IPS DF 4.7 (cell line): ENCODE results near the gene ZNF415.
"Not testable (repeated sequence)": the region's sequence is repeated elsewhere in the genome, so short reads cannot be mapped to it uniquely, and the experiment has no call there.

Source experiments
- DNase-seq: peaks from one replicate; pipeline ENCODE4 v3.0.0-alpha.2; 2013; ENCODE audit warnings: low spot score; ENCODE audit errors: extremely low read depth

Gene ZNF415

DNA sequence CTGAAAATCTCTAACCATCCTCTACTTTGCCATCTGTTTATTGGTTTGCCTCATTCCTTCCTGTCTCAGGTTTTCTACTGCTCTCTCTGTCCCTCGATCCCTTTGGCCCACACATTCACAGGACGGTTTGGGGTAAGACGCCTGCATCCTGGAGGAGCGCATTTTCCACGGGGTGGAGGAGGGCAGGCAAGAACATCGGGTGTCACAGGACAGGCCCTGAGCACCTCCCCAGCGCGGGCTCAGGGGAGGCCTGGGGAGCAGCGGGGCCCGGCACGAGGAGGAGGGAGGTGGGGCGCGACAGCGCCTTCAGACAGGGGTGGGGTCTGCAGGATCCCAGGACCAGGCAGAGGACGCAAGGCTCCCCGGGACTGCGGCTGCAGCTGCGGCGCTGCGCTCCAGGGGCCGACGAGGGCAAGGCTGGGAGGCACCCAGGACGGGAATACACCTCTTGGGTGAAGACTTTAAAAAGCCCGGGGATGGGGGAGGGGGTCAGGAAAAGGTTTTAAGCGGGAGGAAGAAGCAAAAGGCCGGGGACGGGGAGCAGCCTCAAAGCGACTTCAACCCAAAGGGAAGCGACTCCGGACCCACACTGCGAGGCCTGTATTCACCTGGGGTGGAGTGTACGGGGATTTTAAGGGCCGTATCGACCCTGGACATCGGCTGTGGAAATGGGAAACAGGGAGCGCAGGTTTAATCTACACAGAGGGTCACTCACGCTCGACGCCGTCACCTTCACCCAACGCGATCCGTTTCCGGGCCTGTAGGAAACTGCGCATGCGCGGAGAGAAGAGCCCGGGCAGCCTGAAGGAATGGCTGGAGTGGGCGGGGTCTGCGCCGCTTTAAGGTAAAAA lies at the start of gene ZNF415:
Gene ZNF415, minus strand, starts transcription at position 770 of the 851 bp plus-strand sequence. CDS start 10,234 bp downstream, outside the sequence.
- DNase-seq, result no peak

GRCh38 chr19:53182202-53182601 lies 49.5 kb upstream of the ZNF415 start:
- no peak for DNase-seq

- no peak for DNase-seq
These were observed 45.3 kb upstream of the ZNF415 start for GRCh38 chr19:53177986-53178385.

GRCh38 chr19:53172889-53173288 lies 40.2 kb upstream of the ZNF415 start:
- no peak for DNase-seq

DNA sequence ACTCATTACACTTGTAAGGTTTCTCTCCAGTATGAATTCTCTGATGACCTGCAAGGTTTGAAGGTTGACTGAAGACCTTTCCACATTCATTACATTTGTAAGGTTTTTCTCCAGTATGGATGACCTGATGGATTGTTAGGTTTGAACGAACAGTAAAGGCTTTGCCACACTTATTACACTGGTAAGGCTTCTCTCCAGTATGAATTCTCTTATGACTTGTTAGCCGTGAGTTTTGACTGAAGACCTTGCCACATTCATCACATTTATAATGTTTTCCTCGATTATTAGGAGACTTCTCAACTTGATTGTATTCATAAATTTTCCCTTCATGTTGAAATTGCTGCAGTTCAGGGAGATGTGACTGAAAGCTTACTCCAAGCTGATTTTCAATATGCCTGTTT lies 33.0 kb upstream of the ZNF415 start:
- no peak for DNase-seq

DNA sequence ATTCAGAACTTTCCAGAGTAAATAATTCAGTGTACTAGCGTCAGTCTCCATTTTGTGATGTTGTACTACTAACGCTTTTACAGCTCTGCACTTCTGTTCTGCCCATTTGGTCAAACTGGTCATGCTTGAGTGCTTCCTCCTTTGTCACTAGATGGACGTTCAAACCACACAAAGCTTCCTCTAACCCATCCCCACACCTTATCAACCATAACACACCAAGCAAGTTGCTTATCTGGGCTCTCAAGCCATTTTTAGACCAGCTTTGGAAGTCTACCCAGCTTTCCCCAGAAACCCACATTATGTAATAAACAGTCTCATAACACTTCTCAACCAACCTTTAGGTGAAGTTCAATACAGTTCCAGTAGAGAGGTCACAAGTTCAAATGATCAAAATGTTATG lies 28.4 kb upstream of the ZNF415 start:
- no peak for DNase-seq

- DNase-seq, result no peak
These were observed 27.6 kb upstream of the ZNF415 start for GRCh38 chr19:53160350-53160749.

- DNase-seq, result no peak
These were observed 25.5 kb upstream of the ZNF415 start for GRCh38 chr19:53158119-53158656.

GRCh38 chr19:53157626-53158025 lies 24.9 kb upstream of the ZNF415 start:
- DNase-seq, result no peak

DNA sequence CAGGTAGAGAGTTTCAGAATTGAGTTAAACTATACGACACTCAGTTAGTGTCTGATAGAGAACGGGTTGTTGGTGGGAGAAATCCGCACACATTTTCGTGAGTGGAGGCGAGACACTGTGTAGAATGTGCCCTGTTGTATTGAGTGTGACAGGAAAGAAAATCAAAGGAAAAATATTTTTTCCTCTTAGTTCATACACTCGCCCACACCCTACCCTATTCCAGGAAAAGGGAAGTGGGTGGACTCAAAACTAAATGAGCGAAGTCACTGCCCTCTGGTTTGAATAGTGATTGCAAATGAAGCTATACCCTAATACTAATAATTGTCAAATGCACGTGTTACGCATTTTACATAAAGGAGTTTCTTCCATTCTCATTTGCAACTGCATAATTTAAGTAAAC lies 24.1 kb upstream of the ZNF415 start:
- no peak for DNase-seq

- no peak for DNase-seq
These were observed 14.9 kb upstream of the ZNF415 start for GRCh38 chr19:53147645-53148044.

- no peak for DNase-seq
These were observed 7.6 kb upstream of the ZNF415 start for GRCh38 chr19:53140351-53140750.

GRCh38 chr19:53136432-53136831 lies 3.7 kb upstream of the ZNF415 start:
- no peak for DNase-seq

- DNase-seq, result no peak
These were observed 983 bp downstream of the ZNF415 start for GRCh38 chr19:53131727-53132126.

- no peak for DNase-seq
These were observed 1.6 kb downstream of the ZNF415 start for GRCh38 chr19:53131085-53131590.

DNA sequence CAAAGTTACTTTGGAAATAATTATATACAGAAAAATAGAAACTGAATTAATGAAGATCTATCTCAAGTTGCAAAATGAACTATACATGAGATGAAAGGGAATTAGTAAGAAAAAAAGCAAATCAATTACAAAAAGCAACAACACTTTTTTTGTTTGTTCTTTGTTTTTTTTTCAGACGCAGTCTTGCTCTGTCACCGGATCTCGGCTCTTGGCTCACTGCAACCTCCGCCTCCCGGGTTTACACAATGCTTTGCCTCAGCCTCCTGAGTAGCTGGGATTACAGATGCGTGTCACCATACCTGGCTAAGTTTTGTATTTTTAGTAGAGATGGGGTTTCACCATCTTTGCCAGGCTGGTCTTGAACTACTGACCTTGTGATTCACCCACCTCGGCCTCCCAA lies 2.2 kb downstream of the ZNF415 start:
- no peak for DNase-seq

DNA sequence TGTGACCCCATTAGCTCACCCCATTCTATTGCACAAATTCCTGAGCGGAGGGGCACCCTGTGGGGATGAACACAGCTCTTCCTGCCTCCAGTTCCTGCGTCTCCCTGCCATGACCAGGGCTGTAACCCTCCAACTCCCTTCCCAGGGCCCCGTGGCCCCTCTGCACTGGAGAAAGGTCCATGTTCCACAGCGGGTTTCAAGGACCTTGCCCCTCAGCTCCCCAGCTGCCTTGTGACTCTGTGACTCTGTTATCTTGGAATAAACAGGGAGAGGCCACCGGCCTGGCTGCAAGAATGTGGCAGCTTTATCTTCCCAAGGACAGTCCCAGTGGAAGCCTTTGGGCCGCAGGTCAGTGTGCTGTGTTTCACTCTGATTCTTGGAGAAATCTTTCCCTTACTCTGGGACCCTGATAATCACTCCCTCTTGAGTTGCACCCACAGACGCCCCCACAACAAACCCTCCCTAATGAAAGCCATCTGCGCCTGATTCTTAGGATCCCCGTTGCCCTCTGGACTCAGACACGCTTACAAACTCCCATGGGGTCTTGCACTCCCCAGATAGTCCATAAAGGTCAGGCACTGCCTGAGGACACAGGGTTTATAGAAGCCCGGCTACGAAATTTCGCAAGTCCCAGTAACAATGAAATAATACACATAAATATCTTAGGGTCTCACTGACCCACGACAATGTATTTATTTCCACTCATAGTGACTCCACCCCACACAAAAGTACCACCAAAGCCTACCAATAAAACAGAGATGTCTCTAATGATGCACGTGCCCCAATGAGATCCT lies 5.8 kb downstream of the ZNF415 start:
- DNase-seq, result not testable (repeated sequence)

DNA sequence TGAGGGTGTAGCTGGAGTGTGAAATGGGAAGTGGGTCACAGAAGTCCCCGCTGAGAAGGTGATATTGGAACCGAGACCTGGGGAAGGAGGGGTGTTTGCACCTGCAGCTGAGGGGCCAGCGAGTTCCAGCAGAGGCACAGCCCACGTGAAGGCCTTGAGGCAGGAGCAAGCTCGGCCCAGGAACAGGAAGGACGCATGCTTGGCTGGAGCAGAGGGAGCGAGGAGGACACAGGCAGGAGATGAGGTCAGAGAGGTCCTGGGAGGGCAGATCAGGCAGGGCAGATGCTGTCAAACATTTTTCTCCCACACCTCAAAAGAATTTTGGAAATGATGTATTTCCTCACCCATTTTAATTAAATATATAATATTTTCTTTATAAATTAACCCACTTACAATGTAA lies 9.3 kb downstream of the ZNF415 start:
- no peak for DNase-seq

- DNase-seq, result no peak
These were observed 20.4 kb downstream of the ZNF415 start for GRCh38 chr19:53112286-53112685.

DNA sequence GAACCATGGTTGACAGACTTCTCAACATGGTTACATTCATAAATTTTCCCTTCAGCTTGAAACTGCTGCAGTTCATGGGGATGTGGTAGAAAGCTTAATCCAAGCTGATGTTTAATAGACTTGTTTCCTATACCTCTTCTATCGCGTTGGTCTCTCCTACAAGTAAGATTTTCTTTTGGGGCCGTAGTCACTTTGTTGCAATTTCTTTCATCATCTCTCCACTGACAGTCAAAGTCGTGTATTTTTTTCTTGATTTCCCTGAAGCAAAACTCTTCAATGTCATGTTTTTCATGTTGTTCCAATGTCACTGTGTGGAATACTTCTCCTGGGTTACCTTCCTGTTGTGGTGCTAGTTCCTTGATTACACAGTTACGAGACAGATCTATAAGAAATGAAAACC lies 23.2 kb downstream of the ZNF415 start:
- DNase-seq, result no peak

DNA sequence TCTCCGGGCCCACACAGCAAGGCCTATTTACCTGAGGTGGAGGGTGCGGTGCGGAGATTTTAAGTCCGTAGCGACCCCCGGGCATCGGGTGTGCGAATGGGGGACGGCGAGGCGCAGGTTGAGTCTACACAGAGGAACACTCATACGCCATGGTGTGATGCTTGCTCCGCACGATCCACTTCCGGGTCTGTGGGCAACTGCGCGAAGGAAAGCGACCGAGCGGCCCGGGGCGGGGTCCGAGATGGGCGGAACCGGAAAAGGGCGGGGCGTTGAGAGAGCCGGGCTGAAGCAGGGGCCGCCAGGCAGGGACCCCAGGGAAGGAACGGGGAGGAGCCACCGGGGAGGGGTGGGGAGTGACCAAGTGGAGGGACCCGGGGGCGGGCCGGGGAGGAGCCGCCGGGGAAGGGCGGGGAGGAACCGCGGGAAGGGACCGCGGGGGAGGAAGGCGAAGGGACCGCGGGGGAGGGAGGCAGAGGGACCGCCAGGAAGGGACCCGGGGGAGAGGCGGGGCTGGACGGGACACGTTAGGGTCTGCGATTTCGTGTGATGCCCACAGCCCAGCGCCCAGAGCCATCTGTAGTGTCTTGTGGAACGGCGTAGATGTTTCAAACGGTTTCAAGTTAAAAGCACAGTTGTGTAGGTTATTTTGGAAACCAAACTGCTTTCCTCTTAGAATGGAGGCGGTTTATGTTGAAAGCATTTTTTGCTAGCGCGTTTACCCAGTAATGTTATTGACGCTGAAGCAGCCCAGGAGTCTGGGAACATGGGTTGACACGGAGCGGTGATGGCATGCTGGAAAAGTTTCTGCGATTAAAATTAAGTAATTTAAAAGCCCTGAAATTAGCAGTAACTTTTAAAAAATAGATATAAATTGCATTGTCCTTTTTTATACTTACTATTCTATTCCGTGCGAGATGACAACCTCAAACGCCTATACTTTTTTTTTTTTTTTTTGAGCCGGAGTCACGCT lies 29.2 kb downstream of the ZNF415 start, which contains the start of gene ZNF160:
Gene ZNF160, minus strand, starts transcription at position 189 of the 970 bp plus-strand sequence. CDS start 17,146 bp downstream, outside the sequence.
- DNase-seq, result peak; percentile 66
